MCF 10A (cell line): ENCODE measurements around the gene CNGA2. TPM values are rescaled to one million over a fixed set of nuclear protein-coding genes. Genes with fewer than 3 reads are reported as not detected.
A peak's percentile ranks its signal among the peaks of the same experiment; 100 is the strongest.

ENCODE experiments used
- BruUV-seq: library from RNA; stranded (reverse); fragments of 400-500 nt; replicated peaks from 2 replicates; lab custom pipeline; 2021; lab: Mats Ljungman, UMichigan
- CTCF ChIA-PET: fragments of 300-600 bp; sonication (Branson Sonifier 250); formaldehyde crosslinking; extraction: SDS; loops from one replicate; lab custom pipeline; 2021; ENCODE audit warnings: antibody characterized with exemption, inconsistent platforms; lab: Yijun Ruan, JAX
- POLR2A ChIA-PET: fragments of 300-600, 350-650 bp; sonication (Branson Sonifier 250); formaldehyde crosslinking; extraction: SDS; loops from one replicate; lab custom pipeline; 2020; ENCODE audit warnings: antibody characterized with exemption, inconsistent platforms; lab: Yijun Ruan, JAX
- DNase-seq: peaks from one replicate; pipeline ENCODE4 v3.0.0-alpha.2; 2018; ENCODE audit not compliant: unreplicated experiment
- H3K27ac Mint-ChIP-seq: one replicate; pipeline ENCODE4 v1.8.0; 2022; ENCODE audit warnings: mild to moderate bottlenecking, low read depth, mixed read lengths; ENCODE audit not compliant: unreplicated experiment
- H3K27me3 Mint-ChIP-seq: one replicate; pipeline ENCODE4 v1.8.0; 2022; ENCODE audit warnings: mixed read lengths; ENCODE audit not compliant: insufficient read depth, unreplicated experiment
- H3K36me3 Mint-ChIP-seq: one replicate; pipeline ENCODE4 v1.8.0; 2022; ENCODE audit warnings: mild to moderate bottlenecking, moderate library complexity, mixed read lengths; ENCODE audit not compliant: insufficient read depth, unreplicated experiment
- H3K4me1 Mint-ChIP-seq: one replicate; pipeline ENCODE4 v1.8.0; 2022; ENCODE audit warnings: mixed read lengths; ENCODE audit not compliant: insufficient read depth, unreplicated experiment
- H3K4me3 Mint-ChIP-seq: one replicate; pipeline ENCODE4 v1.8.0; 2022; ENCODE audit warnings: mild to moderate bottlenecking, moderate library complexity, mixed read lengths; ENCODE audit not compliant: unreplicated experiment
- H3K9me3 Mint-ChIP-seq: one replicate; pipeline ENCODE4 v1.8.0; 2022; ENCODE audit warnings: mixed read lengths; ENCODE audit not compliant: unreplicated experiment
- intact Hi-C: fragments of 100-400 bp; cut with micrococcal nuclease; formaldehyde crosslinking; loops from 2 replicates; pipeline ENCODE4 v1.14.1; 2022
- total RNA-seq: library from RNA; stranded (reverse); gene quantifications from 2 replicates; pipeline ENCODE4 v1.2.3, GENCODE V29; 2022
- TF ChIP-seq, protein P1 (sequence below): fragments of 200-600 bp; IDR thresholded peaks from one replicate; pipeline ENCODE4 v1.8.0; 2022; ENCODE audit warnings: antibody characterized with exemption, mild to moderate bottlenecking; ENCODE audit not compliant: unreplicated experiment

Gene CNGA2
- total RNA-seq, 1 experiment from 2014 or later, result not detected

DNA sequence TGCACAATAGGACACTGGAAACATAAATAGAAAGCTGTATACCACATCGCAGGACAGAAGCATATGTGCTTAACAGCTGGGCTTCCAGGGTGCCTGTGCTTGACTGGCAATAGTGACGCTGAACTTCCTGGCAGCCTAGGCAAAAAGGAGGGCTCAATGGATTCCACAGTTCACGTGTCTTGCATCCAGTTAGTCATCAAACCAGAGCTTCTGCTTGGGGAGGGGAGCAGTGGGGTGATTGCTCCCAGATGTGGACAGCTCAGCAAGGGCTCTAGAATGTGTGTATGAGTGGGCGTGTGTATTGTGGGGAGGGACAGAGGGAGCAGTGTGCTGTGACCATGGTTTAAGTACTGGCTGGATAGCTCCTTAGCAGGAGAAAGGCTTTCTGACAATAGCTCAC lies 37.0 kb upstream of the CNGA2 start:
- intact Hi-C loops, result no loop called here
- no peaks in the 10 kb centered on the region for H3K4me1 Mint-ChIP-seq
- ChIA-PET CTCF (interaction anchor here (0.8 to 1.1 kb wide), 2 partner anchors 17 kb away, joined by 3 read pairs; no protein-coding TSS in a partner anchor), POLR2A (no interaction called here)
- no peaks in the 10 kb centered on the region for H3K27me3 Mint-ChIP-seq
- H3K36me3 Mint-ChIP-seq, result peaks cover 6% of the 10 kb centered on the region
- no peak overlapping the region for H3K27ac Mint-ChIP-seq
- no peaks in the 10 kb centered on the region for H3K9me3 Mint-ChIP-seq
- H3K4me3 Mint-ChIP-seq, result no peak overlapping the region
- TF ChIP-seq, protein P1, sequence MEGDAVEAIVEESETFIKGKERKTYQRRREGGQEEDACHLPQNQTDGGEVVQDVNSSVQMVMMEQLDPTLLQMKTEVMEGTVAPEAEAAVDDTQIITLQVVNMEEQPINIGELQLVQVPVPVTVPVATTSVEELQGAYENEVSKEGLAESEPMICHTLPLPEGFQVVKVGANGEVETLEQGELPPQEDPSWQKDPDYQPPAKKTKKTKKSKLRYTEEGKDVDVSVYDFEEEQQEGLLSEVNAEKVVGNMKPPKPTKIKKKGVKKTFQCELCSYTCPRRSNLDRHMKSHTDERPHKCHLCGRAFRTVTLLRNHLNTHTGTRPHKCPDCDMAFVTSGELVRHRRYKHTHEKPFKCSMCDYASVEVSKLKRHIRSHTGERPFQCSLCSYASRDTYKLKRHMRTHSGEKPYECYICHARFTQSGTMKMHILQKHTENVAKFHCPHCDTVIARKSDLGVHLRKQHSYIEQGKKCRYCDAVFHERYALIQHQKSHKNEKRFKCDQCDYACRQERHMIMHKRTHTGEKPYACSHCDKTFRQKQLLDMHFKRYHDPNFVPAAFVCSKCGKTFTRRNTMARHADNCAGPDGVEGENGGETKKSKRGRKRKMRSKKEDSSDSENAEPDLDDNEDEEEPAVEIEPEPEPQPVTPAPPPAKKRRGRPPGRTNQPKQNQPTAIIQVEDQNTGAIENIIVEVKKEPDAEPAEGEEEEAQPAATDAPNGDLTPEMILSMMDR, result no peak
- peak; percentile 8 for DNase-seq
- no TSS peak for BruUV-seq

DNA sequence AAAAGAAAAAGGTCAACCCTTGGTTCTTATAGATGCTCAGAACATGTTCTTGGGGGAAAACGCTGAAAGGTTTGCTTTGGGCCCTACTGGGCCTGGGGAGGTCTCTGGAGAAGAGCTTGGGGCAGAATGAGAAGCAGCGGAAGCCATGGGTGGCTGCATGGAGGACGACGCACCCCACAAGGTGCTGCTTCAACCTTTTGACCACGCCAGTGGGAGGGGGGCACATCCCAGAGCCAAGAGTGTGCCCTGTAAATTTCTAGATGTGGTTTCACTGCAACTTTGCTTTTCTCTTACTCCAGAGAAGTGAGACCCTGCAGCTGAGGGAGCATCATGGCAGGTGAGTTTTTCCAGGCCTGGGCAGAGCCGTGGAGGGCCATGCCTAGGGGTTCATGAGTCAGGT lies 36.1 kb upstream of the CNGA2 start:
- ChIA-PET POLR2A (no interaction called here), CTCF (interaction anchor here (1.1 kb wide), 1 partner anchor 16 kb away, joined by 3 read pairs; no protein-coding TSS in a partner anchor)
- no peak for DNase-seq
- intact Hi-C loops, result no loop called here
- no peak overlapping the region for H3K4me3 Mint-ChIP-seq
- no peak overlapping the region for H3K27ac Mint-ChIP-seq
- no peaks in the 10 kb centered on the region for H3K4me1 Mint-ChIP-seq
- peaks cover 6% of the 10 kb centered on the region for H3K36me3 Mint-ChIP-seq
- no peaks in the 10 kb centered on the region for H3K27me3 Mint-ChIP-seq
- no peaks in the 10 kb centered on the region for H3K9me3 Mint-ChIP-seq
- BruUV-seq, result no TSS peak
- TF ChIP-seq, protein P1, result no peak

GRCh38 chrX:151699746-151700145 lies 34.8 kb upstream of the CNGA2 start:
- TF ChIP-seq, protein P1, result no peak
- H3K27me3 Mint-ChIP-seq, result no peaks in the 10 kb centered on the region
- no peak for DNase-seq
- ChIA-PET POLR2A (no interaction called here), CTCF (no interaction called here)
- intact Hi-C loops, result no loop called here
- H3K27ac Mint-ChIP-seq, result no peak overlapping the region
- H3K9me3 Mint-ChIP-seq, result no peaks in the 10 kb centered on the region
- peaks cover 6% of the 10 kb centered on the region for H3K36me3 Mint-ChIP-seq
- H3K4me3 Mint-ChIP-seq, result no peak overlapping the region
- H3K4me1 Mint-ChIP-seq, result no peaks in the 10 kb centered on the region
- no TSS peak for BruUV-seq

GRCh38 chrX:151700581-151700980 lies 34.0 kb upstream of the CNGA2 start:
- H3K9me3 Mint-ChIP-seq, result no peaks in the 10 kb centered on the region
- DNase-seq, result no peak
- H3K27ac Mint-ChIP-seq, result no peak overlapping the region
- H3K36me3 Mint-ChIP-seq, result peaks cover 6% of the 10 kb centered on the region
- no peaks in the 10 kb centered on the region for H3K27me3 Mint-ChIP-seq
- no peak overlapping the region for H3K4me3 Mint-ChIP-seq
- POLR2A ChIA-PET, result no interaction called here
- no peaks in the 10 kb centered on the region for H3K4me1 Mint-ChIP-seq
- TF ChIP-seq, protein P1, result no peak
- BruUV-seq, result no TSS peak
- intact Hi-C loops, result no loop called here
- CTCF ChIA-PET, result no interaction called here
